ENCODE data around the gene STAP2. TPM values are rescaled to one million over a fixed set of nuclear protein-coding genes. Genes with fewer than 3 reads are reported as not detected.
A peak's percentile ranks its signal among the peaks of the same experiment; 100 is the strongest.

STAP2 gene
- total RNA-seq, 1 donor from 2014 or later: 6.8 TPM

DNA sequence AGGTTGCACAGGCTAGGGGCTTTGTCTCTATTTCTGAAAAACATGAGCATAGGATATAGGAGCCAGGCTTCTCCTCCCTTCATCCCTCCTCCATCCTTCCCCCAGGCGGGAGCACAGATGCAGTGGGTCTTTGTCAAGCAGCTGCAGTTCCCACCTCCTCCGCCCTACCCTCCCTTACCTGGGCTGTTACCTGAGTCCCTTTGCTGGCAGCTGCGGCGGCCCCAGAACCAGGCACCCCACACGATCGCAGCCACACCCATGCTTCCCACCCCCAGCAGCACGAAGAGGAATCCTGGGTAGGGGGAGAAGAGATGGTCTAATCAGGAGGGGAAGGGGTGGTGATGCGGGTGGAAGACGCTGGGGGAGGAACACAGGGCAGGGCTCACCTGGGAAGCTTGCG lies 44.2 kb downstream of the STAP2 start:
- Mint-ChIP-seq H3K27me3 (ENCODE audit: insufficient read depth, low read depth) (peaks cover 4% of the 10 kb centered on the region), H3K9me3 (peaks cover 2% of the 10 kb centered on the region), H3K27ac (peak overlapping the region; percentile 72), H3K36me3 (no peaks in the 10 kb centered on the region), H3K4me3 (no peak overlapping the region), H3K4me1 (peaks cover 15% of the 10 kb centered on the region)
- H3K4me1 ChIP-seq: peaks cover 11% of the 10 kb centered on the region
- H3K27me3 ChIP-seq: no peaks in the 10 kb centered on the region
- H3K9ac ChIP-seq: no peak overlapping the region
- no peak for TF ChIP-seq EZH2phosphoT487 (IDR thresholded peaks at IDR 0.05)
- TF ChIP-seq, protein P1, sequence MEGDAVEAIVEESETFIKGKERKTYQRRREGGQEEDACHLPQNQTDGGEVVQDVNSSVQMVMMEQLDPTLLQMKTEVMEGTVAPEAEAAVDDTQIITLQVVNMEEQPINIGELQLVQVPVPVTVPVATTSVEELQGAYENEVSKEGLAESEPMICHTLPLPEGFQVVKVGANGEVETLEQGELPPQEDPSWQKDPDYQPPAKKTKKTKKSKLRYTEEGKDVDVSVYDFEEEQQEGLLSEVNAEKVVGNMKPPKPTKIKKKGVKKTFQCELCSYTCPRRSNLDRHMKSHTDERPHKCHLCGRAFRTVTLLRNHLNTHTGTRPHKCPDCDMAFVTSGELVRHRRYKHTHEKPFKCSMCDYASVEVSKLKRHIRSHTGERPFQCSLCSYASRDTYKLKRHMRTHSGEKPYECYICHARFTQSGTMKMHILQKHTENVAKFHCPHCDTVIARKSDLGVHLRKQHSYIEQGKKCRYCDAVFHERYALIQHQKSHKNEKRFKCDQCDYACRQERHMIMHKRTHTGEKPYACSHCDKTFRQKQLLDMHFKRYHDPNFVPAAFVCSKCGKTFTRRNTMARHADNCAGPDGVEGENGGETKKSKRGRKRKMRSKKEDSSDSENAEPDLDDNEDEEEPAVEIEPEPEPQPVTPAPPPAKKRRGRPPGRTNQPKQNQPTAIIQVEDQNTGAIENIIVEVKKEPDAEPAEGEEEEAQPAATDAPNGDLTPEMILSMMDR (IDR thresholded peaks at IDR 0.05): no peak
- TF ChIP-seq EZH2 (IDR thresholded peaks at IDR 0.05): no peak
- no peak overlapping the region for H3K4me3 ChIP-seq
- H3F3A ChIP-seq (ENCODE audit: low read depth): no peaks in the 10 kb centered on the region
- no peaks in the 10 kb centered on the region for H3K36me3 ChIP-seq
- H3K79me2 ChIP-seq (ENCODE audit: low read depth): no peaks in the 10 kb centered on the region
- no peak for DNase-seq (ENCODE audit: low spot score)
- H3K4me2 ChIP-seq: no peak overlapping the region
- H2AFZ ChIP-seq (replicated peaks): no peak overlapping the region
- H4K20me1 ChIP-seq (ENCODE audit: low read depth): no peaks in the 10 kb centered on the region
- no peak overlapping the region for H3K27ac ChIP-seq
- H3K9me3 ChIP-seq (ENCODE audit: low read depth): no peaks in the 10 kb centered on the region

DNA sequence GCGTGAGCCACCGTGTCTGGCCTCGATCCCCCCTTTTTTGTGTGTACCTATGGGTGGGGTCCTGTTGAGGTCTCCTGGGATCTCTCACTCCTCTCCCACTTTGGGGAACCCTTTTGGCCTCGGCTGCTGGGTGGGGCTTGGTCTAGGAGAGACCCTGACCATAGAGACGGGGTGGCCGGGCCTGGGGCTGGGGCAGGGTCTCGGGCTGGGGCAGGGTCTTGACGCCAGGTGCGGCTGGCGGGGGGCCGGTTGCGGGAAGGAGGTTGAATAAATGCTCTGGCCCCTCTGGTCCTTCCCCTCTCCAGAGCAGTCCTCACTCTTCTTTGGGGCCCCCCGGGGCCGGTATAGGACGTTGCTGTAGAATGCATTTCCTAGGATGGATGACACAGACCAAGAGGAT lies 46.1 kb downstream of the STAP2 start:
- H3K36me3 ChIP-seq: no peaks in the 10 kb centered on the region
- H3K27ac ChIP-seq: no peak overlapping the region
- no peak overlapping the region for H3K4me2 ChIP-seq
- H3K27me3 Mint-ChIP-seq (ENCODE audit: insufficient read depth, low read depth): peaks cover 2% of the 10 kb centered on the region
- H3K9ac ChIP-seq: no peak overlapping the region
- H3K4me3 ChIP-seq: no peak overlapping the region
- no peaks in the 10 kb centered on the region for H3K27me3 ChIP-seq
- no peaks in the 10 kb centered on the region for H3K36me3 Mint-ChIP-seq
- DNase-seq (ENCODE audit: low spot score): no peak
- peaks cover 15% of the 10 kb centered on the region for H3K4me1 Mint-ChIP-seq
- no peak overlapping the region for H3K4me3 Mint-ChIP-seq
- peak overlapping the region; percentile 42 for H3K27ac Mint-ChIP-seq
- H3K79me2 ChIP-seq (ENCODE audit: low read depth): no peaks in the 10 kb centered on the region
- H3F3A ChIP-seq (ENCODE audit: low read depth): no peaks in the 10 kb centered on the region
- H3K4me1 ChIP-seq: peaks cover 11% of the 10 kb centered on the region
- H2AFZ ChIP-seq (replicated peaks): no peak overlapping the region
- H4K20me1 ChIP-seq (ENCODE audit: low read depth): no peaks in the 10 kb centered on the region
- H3K9me3 ChIP-seq (ENCODE audit: low read depth): no peaks in the 10 kb centered on the region
- H3K9me3 Mint-ChIP-seq: no peaks in the 10 kb centered on the region
- TF ChIP-seq, protein P1 (IDR thresholded peaks at IDR 0.05): no peak
- TF ChIP-seq EZH2 (IDR thresholded peaks at IDR 0.05) (no peak), EZH2phosphoT487 (IDR thresholded peaks at IDR 0.05) (no peak)

GRCh38 chr19:4291184-4291732 lies 47.4 kb downstream of the STAP2 start:
- Histone ChIP-seq H3K4me3 (no peak overlapping the region), H3K4me2 (peak overlapping the region; percentile 18), H3F3A (ENCODE audit: low read depth) (no peaks in the 10 kb centered on the region), H3K36me3 (no peaks in the 10 kb centered on the region), H3K27ac (no peak overlapping the region), H3K27me3 (no peaks in the 10 kb centered on the region), H3K79me2 (ENCODE audit: low read depth) (no peaks in the 10 kb centered on the region), H3K9me3 (ENCODE audit: low read depth) (no peaks in the 10 kb centered on the region), H3K4me1 (peaks cover 11% of the 10 kb centered on the region), H2AFZ (replicated peaks) (no peak overlapping the region), H3K9ac (no peak overlapping the region), H4K20me1 (ENCODE audit: low read depth) (no peaks in the 10 kb centered on the region)
- Mint-ChIP-seq H3K4me3 (peak overlapping the region; percentile 57), H3K27ac (peak overlapping the region; percentile 59), H3K36me3 (no peaks in the 10 kb centered on the region), H3K9me3 (no peaks in the 10 kb centered on the region), H3K4me1 (peaks cover 15% of the 10 kb centered on the region), H3K27me3 (ENCODE audit: insufficient read depth, low read depth) (peaks cover 6% of the 10 kb centered on the region)
- TF ChIP-seq, protein P1 (IDR thresholded peaks at IDR 0.05): no peak
- TF ChIP-seq EZH2 (IDR thresholded peaks at IDR 0.05) (no peak), EZH2phosphoT487 (IDR thresholded peaks at IDR 0.05) (no peak)
- peak; percentile 26 for DNase-seq (ENCODE audit: low spot score)

All from neural progenitor cell (in vitro differentiated cells).